ENCODE results near the gene NXPE2. TPM values are rescaled to one million over a fixed set of nuclear protein-coding genes. Genes with fewer than 3 reads are reported as not detected.

NXPE2 gene
- total and polyA plus RNA-seq, 8 donors: 0.37 to 5.2 (median 0.89) TPM; not detected in 5

DNA sequence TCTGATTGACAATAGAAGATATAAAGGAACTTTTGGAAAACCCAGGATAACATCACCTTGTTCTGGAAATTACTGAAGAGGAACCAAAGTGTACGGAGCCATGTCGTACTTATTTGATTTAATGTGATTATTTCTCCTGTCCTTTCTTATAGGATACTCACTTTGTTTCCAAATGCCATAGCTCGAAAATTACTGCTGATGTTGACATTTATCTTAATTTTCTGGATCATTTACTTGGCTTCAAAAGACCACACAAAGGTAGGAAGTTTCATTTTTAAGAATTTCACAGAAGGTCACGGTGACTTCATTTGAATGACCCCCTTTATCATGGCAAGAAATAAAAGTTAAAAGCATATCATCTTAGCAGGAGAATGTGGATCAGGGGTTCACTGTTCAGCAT lies 1.2 kb downstream of the NXPE2 start:
- no peaks in the 10 kb centered on the region for H3K27me3 ChIP-seq
- TF ChIP-seq POLR2A (IDR thresholded peaks at IDR 0.05): no peak
- no peak overlapping the region for H3K4me3 ChIP-seq
- DNase-seq: no peak
- intact Hi-C loops (cut with DNase I; ENCODE audit: low total_unique reads): no loop called here
- H3K4me1 ChIP-seq: no peaks in the 10 kb centered on the region
- no peak overlapping the region for H3K27ac ChIP-seq
- H3K9me3 ChIP-seq: peaks cover 0 to 4% (median 0%) of the 10 kb centered on the region in 4 donors
- no peaks in the 10 kb centered on the region for H3K36me3 ChIP-seq
- 59 to 79% (median 78%) methylated on average over 4 of the region's 4 CpGs for WGBS, 5 donors

DNA sequence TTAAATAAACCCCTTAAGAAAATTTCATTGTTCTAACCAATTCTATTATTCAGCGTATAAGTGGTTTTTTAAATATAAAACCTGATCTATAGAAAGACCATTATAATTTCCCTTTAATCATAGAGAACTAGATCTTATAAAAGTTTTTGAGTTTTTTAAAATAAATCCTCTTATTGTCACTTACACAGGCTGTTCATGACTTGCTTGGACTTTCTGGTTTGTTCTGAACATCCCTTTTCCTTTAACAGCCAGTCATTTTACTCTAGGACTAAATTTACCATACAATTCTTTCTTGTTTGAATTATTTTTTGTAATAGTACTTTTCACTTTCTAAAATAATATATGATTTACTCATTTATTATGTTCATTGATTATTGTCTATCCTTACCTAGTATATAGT lies 4.7 kb downstream of the NXPE2 start:
- Histone ChIP-seq H3K36me3 (no peaks in the 10 kb centered on the region), H3K4me1 (no peaks in the 10 kb centered on the region), H3K4me3 (no peak overlapping the region), H3K27ac (no peak overlapping the region), H3K9me3 (peaks cover 0 to 4% (median 0%) of the 10 kb centered on the region in 4 donors), H3K27me3 (no peaks in the 10 kb centered on the region)
- 81 to 94% (median 89%) methylated on average over 1 of the region's 1 CpG for WGBS, 5 donors
- intact Hi-C loops (cut with DNase I; ENCODE audit: low total_unique reads): no loop called here
- DNase-seq: no peak
- no peak for TF ChIP-seq EP300 (IDR thresholded peaks at IDR 0.05)
- no peak for TF ChIP-seq POLR2AphosphoS5 (IDR thresholded peaks at IDR 0.05)
- TF ChIP-seq POLR2A (IDR thresholded peaks at IDR 0.05): no peak
- TF ChIP-seq, protein P1, sequence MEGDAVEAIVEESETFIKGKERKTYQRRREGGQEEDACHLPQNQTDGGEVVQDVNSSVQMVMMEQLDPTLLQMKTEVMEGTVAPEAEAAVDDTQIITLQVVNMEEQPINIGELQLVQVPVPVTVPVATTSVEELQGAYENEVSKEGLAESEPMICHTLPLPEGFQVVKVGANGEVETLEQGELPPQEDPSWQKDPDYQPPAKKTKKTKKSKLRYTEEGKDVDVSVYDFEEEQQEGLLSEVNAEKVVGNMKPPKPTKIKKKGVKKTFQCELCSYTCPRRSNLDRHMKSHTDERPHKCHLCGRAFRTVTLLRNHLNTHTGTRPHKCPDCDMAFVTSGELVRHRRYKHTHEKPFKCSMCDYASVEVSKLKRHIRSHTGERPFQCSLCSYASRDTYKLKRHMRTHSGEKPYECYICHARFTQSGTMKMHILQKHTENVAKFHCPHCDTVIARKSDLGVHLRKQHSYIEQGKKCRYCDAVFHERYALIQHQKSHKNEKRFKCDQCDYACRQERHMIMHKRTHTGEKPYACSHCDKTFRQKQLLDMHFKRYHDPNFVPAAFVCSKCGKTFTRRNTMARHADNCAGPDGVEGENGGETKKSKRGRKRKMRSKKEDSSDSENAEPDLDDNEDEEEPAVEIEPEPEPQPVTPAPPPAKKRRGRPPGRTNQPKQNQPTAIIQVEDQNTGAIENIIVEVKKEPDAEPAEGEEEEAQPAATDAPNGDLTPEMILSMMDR (IDR thresholded peaks at IDR 0.05): no peak

DNA sequence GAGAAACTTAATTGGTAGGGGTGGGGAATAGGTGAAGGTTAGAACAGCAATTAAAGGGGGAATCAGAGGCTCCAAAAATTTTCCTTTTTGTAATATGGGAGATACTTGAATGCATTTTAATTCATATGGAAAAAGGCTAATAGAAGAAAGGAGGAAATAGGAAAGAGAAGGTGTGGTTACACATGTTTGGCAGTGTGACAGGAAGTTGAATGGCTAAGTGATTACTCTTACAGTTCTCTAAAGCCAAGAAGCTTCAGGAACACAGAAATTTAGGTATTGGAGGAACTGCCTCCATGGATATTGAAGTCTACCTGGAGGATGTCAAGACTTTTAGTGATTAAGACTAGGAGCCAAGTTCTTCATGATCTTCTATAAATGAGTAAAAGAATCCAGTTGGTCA lies 6.3 kb downstream of the NXPE2 start:
- no peak overlapping the region for H3K27ac ChIP-seq

DNA sequence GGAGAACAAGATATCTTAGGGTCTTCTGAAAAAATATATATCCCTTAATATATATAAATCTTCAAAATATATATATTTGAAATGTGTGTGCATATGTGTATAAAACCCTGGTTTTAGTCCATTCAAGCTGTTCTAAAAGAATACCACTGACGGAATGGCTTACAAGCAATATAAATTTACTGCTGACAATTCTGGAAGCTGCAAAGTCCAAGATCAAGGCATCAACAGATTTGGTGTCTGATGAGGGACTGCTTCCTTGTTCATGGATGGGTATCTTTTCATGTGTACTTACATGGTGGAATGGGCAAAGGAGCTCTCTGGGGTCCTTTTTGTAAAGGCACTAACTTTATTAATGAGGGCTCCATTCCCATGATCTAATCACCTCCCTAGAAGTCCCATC lies 6.8 kb downstream of the NXPE2 start:
- 90 to 97% (median 94%) methylated on average over 1 of the region's 1 CpG for WGBS, 5 donors
- no peak overlapping the region for H3K27ac ChIP-seq

More for the DNA sequence above, 6.3 kb downstream of the NXPE2 start:
- peaks cover 0 to 4% (median 0%) of the 10 kb centered on the region in 4 donors for H3K9me3 ChIP-seq
- H3K36me3 ChIP-seq: no peaks in the 10 kb centered on the region
- H3K27me3 ChIP-seq: no peaks in the 10 kb centered on the region
- H3K4me3 ChIP-seq: no peak overlapping the region
- intact Hi-C loops (cut with DNase I; ENCODE audit: low total_unique reads): no loop called here
- no peaks in the 10 kb centered on the region for H3K4me1 ChIP-seq
- DNase-seq: no peak
- TF ChIP-seq POLR2AphosphoS5 (IDR thresholded peaks at IDR 0.05): no peak
- no peak for TF ChIP-seq EP300 (IDR thresholded peaks at IDR 0.05)

DNA sequence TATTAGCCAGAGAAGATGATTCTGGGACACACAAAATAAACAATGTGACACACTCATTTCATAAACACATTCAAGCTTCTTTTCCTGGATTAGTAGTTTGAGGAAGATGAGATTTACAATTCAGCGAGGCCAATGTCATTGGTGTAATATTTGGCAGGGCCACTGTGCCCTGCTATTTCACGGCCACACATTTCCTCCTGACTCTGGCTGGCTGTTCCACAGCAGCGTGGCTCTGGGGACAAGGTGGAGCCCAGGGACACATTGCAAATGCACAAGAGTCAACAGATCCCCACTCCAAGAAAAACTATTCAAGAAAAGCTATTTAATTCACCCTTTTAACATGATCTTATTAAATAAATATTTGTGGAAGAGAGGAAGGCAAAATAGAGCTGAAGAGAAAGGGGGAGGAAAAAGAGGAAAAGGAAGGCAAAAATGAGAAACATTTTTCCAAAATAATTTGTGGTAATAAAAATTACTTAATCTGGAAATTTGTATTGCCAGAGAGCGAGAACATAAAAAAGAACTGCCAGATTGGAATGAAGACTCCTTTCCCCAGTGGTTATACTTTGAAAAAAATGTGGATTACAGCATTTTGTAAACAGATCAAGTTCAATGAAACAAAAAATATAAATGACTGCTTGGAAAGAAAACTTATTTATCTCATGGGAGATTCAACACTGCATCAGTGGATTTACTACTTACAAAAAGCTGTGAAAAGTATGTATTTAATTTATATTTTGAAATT lies 27.1 kb downstream of the NXPE2 start:
- peaks cover 0 to 2% (median 0%) of the 10 kb centered on the region in 4 donors for H3K9me3 ChIP-seq
- TF ChIP-seq, protein P1 (IDR thresholded peaks at IDR 0.05): no peak
- no peak for TF ChIP-seq POLR2AphosphoS5 (IDR thresholded peaks at IDR 0.05)
- no peak for TF ChIP-seq EP300 (IDR thresholded peaks at IDR 0.05)
- no peak for TF ChIP-seq POLR2A (IDR thresholded peaks at IDR 0.05)
- no peak overlapping the region for H3K4me3 ChIP-seq
- no peaks in the 10 kb centered on the region for H3K27me3 ChIP-seq
- no peaks in the 10 kb centered on the region for H3K36me3 ChIP-seq
- 41 to 46% (median 41%) methylated on average over 4 of the region's 4 CpGs for WGBS, 5 donors
- H3K27ac ChIP-seq: no peak overlapping the region
- intact Hi-C loops (cut with DNase I; ENCODE audit: low total_unique reads): no loop called here
- peaks cover 0 to 5% (median 0%) of the 10 kb centered on the region in 4 donors for H3K4me1 ChIP-seq
- no peak for DNase-seq

More for the DNA sequence above, 6.8 kb downstream of the NXPE2 start:
- intact Hi-C loops (cut with DNase I; ENCODE audit: low total_unique reads): no loop called here
- TF ChIP-seq EP300 (IDR thresholded peaks at IDR 0.05) (no peak), POLR2AphosphoS5 (IDR thresholded peaks at IDR 0.05) (no peak), POLR2A (IDR thresholded peaks at IDR 0.05) (no peak)
- TF ChIP-seq, protein P1 (IDR thresholded peaks at IDR 0.05): no peak
- Histone ChIP-seq H3K4me1 (no peaks in the 10 kb centered on the region), H3K36me3 (no peaks in the 10 kb centered on the region), H3K9me3 (peaks cover 0 to 4% (median 0%) of the 10 kb centered on the region in 4 donors), H3K27me3 (no peaks in the 10 kb centered on the region), H3K4me3 (no peak overlapping the region)
- DNase-seq: no peak
